Measurements from ENCODE around the gene METTL17.

GRCh38 chr14:20971705-20972021 is 18.1 kb upstream of the METTL17 start:
- no peak for TF ChIP-seq GATA2 (IDR thresholded peaks at IDR 0.05; ENCODE audit: low read depth, low read length)
- TF ChIP-seq GATA3 (IDR thresholded peaks at IDR 0.05; ENCODE audit: low read depth, low read length), result no peak
